A673 (cell line): ENCODE data around the gene CRYBB1.

Experiments
- CTCF ChIP-seq: fragments of 300-800, 200-600 bp; sonication (generic); conservative IDR thresholded peaks from 2 replicates; pipeline ENCODE4 v1.5.1; 2017; ENCODE audit warnings: low read depth, mild to moderate bottlenecking, antibody characterized with exemption, low read length, moderate library complexity, mixed read lengths
- EZH2 ChIP-seq: fragments of 200-600 bp; sonication (generic); IDR thresholded peaks from 2 replicates; pipeline ENCODE4 v1.6.1; 2017; ENCODE audit warnings: borderline replicate concordance, low read depth, mild to moderate bottlenecking, mixed read lengths, antibody characterized with exemption, low read length; ENCODE audit not compliant: poor library complexity, severe bottlenecking

- TF ChIP-seq EZH2 (no peak), CTCF (no peak)
Observed at GRCh38 chr22:26667140-26667539, 49.3 kb upstream of the CRYBB1 start.
